ENCODE results near the gene RASA3. TPM values are rescaled to one million over a fixed set of nuclear protein-coding genes. Genes with fewer than 3 reads are reported as not detected.

Gene RASA3
- polyA plus RNA-seq, 1 experiment: 31.4 TPM

DNA sequence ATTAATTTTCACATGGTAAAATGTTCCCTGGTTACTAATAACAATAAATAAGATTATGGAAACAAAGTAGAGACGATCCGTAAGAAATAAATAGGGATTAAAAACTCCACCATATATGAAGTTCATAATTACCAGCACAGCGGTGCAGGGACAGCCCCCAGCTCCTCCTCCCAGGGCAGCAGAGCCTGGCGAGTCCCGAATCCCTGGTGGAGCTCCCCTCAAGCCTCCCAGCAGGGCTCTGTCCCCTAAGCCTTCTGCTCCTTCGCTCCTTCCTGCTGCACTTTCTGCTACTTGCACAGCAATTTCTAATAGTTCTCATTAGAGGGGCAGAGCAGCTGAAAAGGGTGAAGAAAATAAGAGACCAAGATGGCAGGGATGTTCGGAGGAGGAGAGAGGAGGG is 43.6 kb downstream of the RASA3 start:
- Histone ChIP-seq H3K4me3 (ENCODE audit: low read depth, low read length) (no peak overlapping the region), H3K27me3 (ENCODE audit: control insufficient read depth, insufficient read depth, low read length) (no peaks in the 10 kb centered on the region), H3K36me3 (ENCODE audit: control insufficient read depth, insufficient read depth, low read length) (no peaks in the 10 kb centered on the region)
- no peak for TF ChIP-seq CTCF (IDR thresholded peaks at IDR 0.05; ENCODE audit: insufficient read depth, low read depth, low read length)
- no peak for DNase-seq (ENCODE audit: low read depth)
- CTCF ChIA-PET: no interaction called here
- POLR2A ChIA-PET: no interaction called here

- ChIA-PET CTCF (no interaction called here), POLR2A (no interaction called here)
- Histone ChIP-seq H3K36me3 (ENCODE audit: control insufficient read depth, insufficient read depth, low read length) (no peaks in the 10 kb centered on the region), H3K4me3 (ENCODE audit: low read depth, low read length) (no peak overlapping the region), H3K27me3 (ENCODE audit: control insufficient read depth, insufficient read depth, low read length) (no peaks in the 10 kb centered on the region)
- TF ChIP-seq CTCF (IDR thresholded peaks at IDR 0.05; ENCODE audit: insufficient read depth, low read depth, low read length): no peak
- DNase-seq (ENCODE audit: low read depth): no peak
These were observed 44.2 kb downstream of the RASA3 start for GRCh38 chr13:114088234-114088633.

DNA sequence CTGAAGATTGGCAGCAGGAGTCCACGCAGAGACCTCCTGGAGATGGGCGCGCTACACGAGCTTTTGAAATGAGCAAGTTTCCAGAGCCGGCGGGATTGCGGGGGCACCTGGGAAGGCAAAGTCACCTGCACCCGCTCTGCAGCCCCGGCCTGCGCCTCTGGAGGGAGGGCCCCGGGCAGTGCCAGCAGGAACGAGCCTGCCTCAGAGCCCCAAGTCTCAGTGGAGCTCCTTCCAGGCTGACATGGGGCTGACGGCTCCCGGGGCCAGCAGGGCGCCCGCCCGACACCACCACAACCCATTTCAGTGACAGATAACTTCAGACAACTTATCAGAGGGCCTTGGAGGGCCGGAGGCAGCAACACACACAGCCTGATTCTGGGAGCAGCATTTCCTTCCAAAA is 45.0 kb downstream of the RASA3 start:
- H3K4me3 ChIP-seq (ENCODE audit: low read depth, low read length): no peak overlapping the region
- CTCF ChIA-PET: no interaction called here
- no peaks in the 10 kb centered on the region for H3K27me3 ChIP-seq (ENCODE audit: control insufficient read depth, insufficient read depth, low read length)
- POLR2A ChIA-PET: no interaction called here
- DNase-seq (ENCODE audit: low read depth): no peak
- H3K36me3 ChIP-seq (ENCODE audit: control insufficient read depth, insufficient read depth, low read length): no peaks in the 10 kb centered on the region
- TF ChIP-seq CTCF (IDR thresholded peaks at IDR 0.05; ENCODE audit: insufficient read depth, low read depth, low read length): no peak

DNA sequence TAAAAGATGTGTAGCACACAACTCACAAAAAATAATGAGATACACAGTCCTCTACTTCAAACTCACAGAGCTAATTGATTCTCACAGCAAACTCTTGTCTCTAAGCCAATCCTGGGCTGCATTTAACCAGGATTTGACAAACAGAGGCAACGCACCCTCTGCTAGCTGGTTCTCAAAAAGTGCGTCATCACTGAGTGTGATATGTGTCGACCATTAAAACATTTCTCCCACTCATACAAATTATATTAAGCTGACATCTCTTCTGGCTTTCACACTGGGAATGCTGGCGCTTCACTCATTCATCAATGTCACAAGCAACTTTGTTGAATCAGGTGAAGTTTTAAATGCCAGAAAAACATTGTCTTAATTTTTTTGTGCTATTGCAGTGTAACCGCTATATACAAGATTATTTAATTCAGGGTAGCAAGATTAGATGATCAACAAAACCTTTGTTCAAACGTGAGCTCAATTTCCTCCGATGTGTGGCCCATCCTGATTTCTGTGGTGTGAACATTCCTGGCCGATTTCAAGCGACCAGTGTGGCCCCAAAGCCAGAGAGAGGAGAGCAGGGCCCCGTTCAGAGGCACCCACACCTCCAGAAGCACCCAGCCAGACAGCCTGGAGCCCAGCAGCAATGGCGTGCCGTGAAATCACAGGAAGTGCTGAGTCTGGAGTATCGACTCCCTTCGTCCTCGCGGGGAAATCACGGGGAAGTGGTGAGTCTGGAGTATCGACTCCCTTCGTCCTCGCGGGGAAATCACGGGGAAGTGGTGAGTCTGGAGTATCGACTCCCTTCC is 49.4 kb downstream of the RASA3 start:
- Histone ChIP-seq H3K27me3 (ENCODE audit: control insufficient read depth, insufficient read depth, low read length) (no peaks in the 10 kb centered on the region), H3K4me3 (ENCODE audit: low read depth, low read length) (no peak overlapping the region), H3K36me3 (ENCODE audit: control insufficient read depth, insufficient read depth, low read length) (no peaks in the 10 kb centered on the region)
- DNase-seq (ENCODE audit: low read depth): no peak
- POLR2A ChIA-PET: no interaction called here
- CTCF ChIA-PET: no interaction called here
- TF ChIP-seq CTCF (IDR thresholded peaks at IDR 0.05; ENCODE audit: insufficient read depth, low read depth, low read length): no peak

DNA sequence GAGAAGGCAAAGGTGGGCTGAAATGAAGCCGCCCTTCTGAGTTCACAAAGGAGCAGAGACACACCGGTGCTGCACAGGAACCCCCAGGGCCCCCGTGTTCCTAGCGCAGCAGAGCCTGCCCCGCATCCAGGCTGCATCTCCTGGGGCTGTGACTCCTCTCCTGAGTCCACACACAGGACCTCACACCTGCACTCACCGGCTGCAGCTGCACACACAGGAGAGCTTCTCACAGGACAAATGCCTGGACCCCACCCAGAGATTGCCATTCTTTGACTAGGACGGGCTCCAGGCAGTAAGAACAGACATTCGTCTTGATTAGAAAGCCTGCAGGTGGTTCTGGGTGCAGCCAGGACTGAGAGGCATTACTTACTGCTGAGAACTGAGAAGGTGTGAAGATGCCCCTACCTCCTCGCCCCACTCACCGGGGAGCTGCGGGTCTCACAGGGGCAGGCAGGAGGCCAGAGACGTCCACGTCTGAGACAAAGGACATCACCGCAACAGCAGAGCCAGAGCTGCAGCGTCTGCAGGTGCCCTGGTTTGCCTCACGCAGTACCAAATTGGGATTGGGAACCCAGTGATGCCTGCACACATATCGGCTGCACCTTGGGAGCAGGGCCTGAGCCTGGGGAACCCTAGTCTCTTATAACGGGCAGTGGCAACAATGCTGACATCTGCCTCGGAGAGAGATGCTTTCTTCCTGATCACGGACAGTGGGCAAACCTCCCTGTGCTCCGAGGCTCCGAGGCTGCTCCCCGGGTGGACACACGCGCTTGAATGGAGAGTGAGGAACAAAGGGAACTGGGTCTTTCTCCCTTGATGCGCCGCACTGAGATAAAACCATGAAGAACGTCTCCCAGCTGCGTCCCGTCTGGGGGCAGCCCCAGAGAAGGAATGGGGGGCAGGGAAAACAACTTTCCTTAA is 50.4 kb downstream of the RASA3 start:
- CTCF ChIA-PET: no interaction called here
- DNase-seq (ENCODE audit: low read depth): no peak
- H3K36me3 ChIP-seq (ENCODE audit: control insufficient read depth, insufficient read depth, low read length): no peaks in the 10 kb centered on the region
- POLR2A ChIA-PET: no interaction called here
- no peak overlapping the region for H3K4me3 ChIP-seq (ENCODE audit: low read depth, low read length)
- no peak for TF ChIP-seq CTCF (IDR thresholded peaks at IDR 0.05; ENCODE audit: insufficient read depth, low read depth, low read length)
- no peaks in the 10 kb centered on the region for H3K27me3 ChIP-seq (ENCODE audit: control insufficient read depth, insufficient read depth, low read length)

Data from BJ (cell line).